ENCODE data around the gene TNFRSF8.

The TNFRSF8 gene

DNA sequence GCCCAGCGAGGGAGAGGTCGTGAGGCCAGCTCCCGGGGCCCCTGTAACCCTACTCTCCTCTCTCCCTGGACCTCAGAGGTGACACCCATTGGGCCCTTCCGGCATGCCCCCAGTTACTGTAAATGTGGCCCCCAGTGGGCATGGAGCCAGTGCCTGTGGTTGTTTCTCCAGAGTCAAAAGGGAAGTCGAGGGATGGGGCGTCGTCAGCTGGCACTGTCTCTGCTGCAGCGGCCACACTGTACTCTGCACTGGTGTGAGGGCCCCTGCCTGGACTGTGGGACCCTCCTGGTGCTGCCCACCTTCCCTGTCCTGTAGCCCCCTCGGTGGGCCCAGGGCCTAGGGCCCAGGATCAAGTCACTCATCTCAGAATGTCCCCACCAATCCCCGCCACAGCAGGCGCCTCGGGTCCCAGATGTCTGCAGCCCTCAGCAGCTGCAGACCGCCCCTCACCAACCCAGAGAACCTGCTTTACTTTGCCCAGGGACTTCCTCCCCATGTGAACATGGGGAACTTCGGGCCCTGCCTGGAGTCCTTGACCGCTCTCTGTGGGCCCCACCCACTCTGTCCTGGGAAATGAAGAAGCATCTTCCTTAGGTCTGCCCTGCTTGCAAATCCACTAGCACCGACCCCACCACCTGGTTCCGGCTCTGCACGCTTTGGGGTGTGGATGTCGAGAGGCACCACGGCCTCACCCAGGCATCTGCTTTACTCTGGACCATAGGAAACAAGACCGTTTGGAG is 80.0 kb downstream of the TNFRSF8 start:
- no peak for DNase-seq (ENCODE audit: low read depth)

DNA sequence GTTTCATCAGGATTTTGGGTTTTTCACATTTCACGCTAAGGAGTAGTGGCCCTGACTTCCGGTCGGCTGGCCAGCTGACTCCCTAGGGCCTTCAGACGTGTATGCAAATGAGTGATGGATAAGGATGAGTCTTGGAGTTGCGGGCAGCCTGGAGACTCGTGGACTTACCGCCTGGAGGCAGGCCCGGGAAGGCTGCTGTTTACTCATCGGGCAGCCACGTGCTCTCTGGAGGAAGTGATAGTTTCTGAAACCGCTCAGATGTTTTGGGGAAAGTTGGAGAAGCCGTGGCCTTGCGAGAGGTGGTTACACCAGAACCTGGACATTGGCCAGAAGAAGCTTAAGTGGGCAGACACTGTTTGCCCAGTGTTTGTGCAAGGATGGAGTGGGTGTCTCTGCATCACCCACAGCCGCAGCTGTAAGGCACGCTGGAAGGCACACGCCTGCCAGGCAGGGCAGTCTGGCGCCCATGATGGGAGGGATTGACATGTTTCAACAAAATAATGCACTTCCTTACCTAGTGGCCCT is 80.6 kb downstream of the TNFRSF8 start:
- no peak for DNase-seq (ENCODE audit: low read depth)

DNA sequence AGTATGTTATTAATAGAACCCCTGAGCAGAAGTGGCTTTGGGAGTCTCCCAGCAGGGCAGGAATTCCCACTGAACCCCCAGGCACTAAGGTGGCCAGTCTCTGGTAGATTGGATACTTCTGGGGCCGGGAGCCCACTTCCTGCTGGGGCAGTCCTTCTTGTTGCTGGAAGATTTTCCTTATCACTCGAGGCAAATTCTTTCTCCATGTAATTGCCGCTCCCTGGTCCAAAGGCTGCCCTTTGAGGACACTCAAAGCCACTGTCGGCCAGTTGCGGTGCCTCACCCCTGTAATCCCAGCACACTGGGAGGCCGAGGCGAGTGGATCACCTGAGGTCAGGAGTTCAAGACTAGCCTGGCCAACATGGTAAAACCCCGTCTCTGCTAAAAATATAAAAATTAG is 81.1 kb downstream of the TNFRSF8 start:
- no peak for DNase-seq (ENCODE audit: low read depth)

DNA sequence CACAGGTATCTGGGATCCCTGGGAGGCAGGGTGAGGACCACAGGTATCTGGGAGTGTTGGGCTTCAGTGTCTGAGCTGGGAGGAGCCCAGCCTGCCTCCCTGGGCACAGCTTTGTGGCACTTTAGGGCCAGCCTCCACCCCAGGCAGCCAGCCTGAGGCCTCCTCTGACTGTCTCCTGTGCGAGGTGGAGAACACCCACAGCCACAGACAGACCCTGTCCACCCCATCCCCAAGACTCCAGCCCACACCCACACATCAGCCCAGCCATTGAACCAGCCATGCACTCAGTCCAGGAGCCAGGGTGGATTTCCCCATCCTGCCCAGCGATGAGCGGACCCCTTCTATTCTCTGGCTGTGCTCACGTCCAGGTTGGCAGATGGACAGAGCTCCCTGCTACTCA is 81.9 kb downstream of the TNFRSF8 start:
- DNase-seq (ENCODE audit: low read depth), result no peak

DNA sequence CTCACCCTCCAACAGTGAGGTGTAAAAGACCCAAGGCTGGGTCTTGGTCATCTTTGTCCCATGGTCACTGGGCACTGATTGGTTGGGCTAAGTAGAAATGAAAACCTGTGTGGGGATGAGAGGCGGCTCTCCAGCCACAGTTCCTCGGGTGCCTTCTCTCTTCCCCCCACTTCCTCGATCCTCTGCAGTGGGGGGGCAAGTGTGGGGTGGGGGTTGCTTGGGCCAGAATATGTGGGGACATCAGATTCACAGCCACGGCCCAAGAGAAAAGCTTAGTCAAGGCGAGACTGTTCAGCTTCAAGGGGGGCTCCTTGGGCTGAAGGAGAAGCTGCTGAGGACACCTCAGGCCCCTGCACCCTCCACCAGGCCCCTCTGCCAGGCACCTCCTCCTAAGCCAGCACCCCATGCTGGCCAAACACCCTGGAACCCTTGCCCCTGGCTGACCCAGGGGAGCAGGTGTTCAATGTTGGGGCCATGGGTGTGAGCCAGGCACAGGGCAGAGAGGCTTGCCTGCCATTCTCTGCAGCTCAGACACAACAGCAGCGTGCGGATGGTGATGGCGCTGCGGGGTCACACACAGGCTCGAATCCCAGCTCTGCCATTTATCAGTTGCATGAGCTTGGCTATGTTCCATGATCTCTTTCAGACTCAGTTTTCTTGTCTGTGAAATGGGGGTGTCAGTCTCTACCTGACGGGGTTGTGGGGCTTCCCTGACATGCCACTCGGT is 82.7 kb downstream of the TNFRSF8 start:
- DNase-seq (ENCODE audit: low read depth), result no peak

DNA sequence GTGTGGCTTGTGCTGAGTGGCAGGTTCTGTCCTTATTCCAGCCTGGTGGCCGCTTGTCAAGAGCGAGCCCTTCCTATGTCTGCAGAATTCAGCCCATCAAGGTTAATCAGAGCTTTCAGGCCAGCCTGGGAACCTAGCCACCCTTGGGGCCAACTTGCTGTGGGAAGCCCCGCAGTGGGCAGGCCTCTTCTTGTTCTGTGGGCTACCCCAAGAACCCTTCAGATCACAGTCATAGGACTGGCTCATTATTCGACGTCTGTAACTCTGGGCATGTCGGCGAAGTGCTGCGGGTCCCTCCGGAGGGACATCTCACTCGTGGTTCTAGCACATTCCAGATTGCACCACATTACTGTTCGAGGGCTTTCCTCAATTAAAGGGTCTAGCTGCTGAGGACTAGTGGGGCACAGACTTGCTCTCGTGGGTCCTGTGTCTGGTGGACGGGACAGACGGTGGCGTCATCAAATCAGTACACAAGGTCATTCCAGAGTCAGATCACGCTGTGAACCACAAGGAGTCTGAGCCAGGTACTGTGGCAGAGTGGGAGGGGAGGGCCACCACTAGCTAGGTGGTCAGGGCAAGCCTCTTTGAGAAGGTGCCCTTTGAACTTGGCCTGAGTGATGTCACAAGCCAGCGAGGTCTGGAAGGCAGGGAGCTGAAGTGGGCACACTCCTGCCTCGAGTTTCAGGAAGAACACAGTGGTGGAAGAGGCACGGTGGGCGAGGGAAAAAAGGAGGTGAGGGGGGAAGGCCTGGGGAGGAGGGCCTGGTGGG is 83.4 kb downstream of the TNFRSF8 start:
- no peak for DNase-seq (ENCODE audit: low read depth)

DNA sequence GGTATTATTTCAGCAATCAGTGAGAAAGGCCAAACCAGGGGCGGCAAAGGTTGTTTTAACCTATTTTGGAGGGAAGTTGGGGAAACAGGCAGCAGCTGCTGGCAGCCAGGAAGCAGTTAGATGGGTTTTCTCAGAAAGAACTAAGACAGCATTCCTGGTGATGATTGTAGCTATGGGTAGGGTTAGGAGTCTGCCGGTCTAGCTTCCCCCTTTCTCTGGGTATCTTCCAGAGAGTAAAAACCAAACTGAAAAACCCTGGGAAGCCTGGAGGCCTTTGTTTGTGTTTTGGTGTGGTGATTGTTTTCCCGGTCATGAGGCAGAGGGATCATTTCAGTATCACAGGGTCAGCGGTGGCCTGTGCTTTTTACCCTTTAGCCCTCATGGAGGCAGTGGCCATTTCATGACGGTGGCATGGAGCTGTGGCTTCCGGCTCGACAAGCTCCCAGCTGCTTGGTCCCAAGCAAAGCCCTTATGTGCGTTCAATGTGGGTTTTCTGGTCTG is 84.1 kb downstream of the TNFRSF8 start:
- no peak for DNase-seq (ENCODE audit: low read depth)

DNA sequence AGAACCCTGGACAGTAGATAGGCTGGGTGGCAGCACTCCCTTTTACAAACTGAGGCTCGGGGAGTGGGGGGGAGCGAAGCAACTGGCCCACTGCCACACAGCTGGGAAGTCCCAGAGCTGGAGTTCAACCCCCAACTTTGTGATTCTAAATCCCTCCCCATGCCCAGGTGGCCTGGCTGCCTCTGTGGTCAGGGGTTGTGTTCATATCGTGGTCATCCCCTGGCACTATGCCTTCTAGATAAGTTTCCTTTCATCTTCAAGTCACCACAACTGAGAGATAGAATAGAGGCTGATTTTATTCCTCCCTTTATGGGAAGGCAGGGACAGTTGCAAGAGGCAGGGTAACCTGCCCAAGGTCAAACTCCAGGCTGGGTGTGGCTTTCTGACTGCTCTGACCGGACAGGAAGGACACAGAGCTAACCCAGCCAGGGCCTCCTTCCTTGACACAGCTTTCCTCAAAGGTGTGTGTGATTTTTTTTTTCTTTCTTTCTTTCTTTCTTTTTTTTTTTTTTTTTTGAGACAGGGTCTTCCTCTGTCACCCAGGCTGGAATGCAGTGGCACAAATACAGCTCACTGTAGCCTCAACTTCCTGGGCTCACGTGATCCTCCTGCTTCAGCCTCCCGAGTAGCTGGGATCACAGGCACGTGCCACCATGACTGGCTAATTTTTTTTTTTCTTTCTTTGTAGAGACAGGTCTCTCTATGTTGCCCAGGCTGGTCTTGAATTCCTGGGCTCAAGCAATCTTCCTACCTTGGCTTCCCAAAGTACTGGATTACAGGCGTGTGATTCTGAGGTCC is 85.3 kb downstream of the TNFRSF8 start:
- DNase-seq (ENCODE audit: low read depth), result no peak

DNA sequence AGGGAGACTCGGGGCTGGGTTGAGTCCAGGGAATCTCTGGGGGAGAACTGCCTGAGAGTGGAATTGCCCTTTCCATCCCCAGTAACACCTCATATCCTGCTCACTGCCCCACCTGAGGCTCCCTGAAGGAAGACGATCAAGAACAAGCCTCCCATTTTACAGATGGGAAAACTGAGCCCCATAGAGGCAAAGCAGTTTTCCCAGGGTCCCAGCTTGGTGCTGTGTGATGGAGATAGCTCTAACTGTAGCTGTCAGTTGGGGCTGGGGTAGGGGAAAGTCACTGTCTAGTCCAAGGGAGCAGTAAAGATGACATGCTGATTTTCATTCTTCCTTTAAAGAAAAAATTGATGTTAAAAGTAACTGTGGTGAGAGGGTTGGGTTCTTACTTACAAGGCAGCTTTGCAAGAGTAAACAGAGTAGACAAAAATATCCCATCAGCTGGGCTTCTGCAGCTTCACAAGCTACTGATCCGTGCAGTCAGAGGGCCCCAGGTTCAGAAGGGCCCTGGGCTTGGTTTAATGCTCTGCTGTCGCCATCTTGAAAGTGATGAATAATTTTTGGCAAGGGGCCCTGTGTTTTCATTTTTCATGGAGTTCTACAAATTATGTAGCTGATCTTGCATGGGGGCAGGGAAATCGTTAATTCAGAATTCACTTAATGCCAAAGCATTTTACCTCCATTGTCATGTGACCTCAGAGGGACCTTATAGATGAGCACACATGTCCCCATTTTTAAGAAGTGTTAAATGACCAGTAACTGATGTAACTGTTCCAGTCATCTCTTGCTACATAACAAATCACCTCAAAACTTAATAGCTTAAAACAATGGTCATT is 86.1 kb downstream of the TNFRSF8 start:
- no peak for DNase-seq (ENCODE audit: low read depth)

DNA sequence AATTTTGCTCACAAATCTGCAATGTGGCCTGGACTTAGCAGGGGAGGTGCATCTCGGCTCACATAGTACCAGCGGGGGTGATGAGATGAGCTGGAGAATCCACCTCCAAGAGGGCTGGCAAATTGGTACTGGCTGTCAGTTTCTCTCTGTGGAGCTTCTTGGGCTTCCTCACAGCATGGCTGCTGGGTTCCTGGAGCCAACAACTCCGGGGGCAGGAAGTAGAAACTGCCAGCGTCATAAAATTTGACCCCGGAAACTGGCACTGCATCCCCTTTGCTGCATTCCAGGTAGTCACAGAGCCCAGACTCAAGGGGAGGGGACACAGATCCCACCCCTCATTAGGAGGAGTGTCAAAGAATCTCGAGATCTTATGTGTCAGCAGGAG is 86.7 kb downstream of the TNFRSF8 start:
- no peak for DNase-seq (ENCODE audit: low read depth)

DNA sequence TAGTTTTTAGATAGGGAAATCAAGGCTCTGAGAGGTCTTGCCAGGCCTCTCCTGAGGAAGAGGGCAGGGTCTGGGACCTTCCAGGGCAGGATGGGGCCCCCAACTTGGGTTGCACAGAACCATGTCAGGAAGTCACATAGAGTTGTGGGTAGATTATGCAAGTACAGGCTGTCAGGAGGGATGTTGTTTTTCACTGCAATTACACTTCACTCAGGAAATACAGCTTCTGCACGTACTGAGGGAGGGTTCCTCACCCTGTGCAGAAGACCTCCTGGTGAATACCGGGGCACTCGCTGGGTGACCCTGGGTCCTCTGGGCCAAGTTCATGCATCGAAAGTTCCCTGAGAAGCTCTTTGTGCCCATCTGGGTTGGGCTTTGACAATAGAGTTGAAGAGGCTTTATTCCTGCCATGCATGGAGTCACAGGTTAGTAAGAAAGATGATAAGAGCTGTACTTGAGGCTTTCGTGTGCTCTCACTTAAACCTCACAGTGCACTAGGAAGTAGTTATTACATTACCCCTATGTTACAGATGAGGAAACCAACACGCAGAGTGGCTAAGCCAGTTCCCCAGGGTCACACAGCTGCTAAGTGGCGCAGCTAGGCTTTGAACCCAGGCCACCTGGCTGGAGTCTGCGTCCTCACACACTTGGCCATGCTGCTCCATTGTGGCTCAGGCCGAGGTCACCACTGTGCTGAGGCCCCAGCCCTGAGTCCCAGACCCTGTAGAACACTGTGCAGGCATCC is 87.5 kb downstream of the TNFRSF8 start:
- no peak for DNase-seq (ENCODE audit: low read depth)

DNA sequence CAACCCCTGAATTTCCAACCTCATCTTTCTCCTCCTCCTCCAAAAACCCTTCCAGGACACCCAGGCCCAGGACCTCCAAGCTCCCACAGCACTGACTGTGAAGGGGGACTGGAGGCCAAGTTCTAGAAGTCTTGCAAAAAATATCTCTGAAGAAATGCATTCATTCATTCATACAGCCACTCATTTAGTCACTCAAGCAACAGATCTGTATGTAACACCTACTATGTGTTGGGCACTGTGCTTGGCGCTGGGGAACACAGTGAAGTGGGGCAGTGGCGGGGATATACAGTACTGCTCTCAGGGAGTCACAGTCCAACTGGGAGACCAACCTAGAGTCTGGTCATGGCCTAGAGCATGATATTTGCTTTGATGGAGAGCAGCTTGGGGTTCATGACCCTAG is 88.4 kb downstream of the TNFRSF8 start:
- DNase-seq (ENCODE audit: low read depth), result no peak

DNA sequence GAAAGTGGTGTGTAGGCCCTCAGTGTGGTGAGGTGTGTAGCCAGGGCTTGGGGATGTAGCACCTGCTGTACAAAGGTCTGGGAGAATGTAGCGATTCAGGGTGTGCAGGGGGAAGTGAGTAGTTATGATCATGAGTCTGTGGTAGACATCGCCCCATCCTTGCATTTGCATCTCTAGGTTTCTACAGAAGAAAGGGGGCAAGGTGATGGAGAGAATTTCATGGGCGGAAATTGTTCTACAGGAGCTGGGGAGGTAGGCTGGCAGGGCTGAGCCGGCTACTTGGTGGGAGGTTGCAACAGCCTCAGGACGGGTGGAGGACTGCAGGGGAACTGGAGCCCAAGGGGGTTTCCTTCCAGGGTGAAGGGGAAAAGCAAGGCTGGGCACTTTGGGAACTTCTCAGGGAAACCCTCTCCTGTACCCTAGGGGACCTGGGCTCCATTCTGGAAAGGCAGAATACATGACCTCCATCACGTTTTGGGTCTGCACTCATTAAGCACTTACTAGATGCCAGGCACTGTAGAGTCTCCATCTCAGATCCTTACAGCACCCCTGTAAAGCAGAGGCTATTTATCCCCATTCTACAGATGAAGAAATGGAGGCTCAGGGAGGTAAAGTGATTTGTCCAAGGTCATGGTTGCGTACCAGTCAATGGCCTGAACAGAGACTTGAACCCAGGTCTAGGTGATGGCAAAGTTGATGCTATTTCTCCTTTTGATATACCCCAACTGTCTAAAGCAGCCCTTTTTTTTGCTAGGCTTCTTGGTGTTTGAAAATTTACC is 89.2 kb downstream of the TNFRSF8 start:
- no peak for DNase-seq (ENCODE audit: low read depth)

DNA sequence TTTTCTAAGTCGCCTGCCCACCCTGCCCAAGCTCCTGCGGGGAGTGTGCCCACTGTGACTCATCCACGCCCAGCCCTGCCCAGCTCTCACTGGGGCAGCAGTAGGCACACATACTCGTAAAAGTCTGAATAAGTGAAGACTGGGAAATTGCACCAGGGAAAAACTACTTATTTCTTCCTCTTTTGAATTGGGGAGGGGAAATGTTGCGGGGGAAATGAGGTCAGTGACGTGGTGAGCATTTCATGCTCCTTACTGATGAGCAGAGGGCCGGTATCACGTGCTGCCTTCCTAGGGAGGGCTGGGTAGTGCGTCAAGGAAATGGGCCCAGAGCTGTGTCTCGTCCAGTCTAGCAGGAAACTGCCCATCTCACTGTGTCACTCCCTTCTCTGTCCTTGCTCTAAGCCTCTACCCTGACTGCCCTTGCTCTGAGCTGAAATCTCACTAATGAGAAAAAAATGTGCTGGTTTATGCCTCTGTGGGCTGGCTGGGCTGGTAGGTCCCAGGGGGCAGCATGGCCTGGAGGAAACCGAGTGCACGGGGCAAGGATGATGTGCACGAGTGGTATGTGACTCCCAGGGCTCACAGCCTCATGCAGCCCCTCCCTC is 90.2 kb downstream of the TNFRSF8 start:
- DNase-seq (ENCODE audit: low read depth), result no peak

DNA sequence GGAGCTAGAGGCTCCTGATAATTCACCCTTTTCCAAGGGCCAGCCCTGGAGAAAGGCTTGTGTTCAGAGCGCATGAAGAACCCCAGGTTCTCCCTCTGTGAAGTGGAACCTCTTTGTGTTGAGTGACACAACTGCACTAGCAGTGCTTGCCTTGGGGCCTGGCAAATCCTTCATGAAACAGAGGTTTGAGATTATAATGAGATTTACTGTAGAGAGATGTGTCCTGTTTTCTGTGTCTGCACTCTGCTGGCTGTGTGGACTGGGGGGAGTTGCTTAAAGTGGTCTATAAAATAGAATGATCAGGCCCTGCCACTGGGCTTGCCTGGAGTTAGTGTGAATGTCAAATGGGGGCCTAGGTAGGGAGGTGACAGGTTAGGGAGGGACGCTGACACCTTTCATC is 92.2 kb downstream of the TNFRSF8 start:
- DNase-seq (ENCODE audit: low read depth), result no peak

DNA sequence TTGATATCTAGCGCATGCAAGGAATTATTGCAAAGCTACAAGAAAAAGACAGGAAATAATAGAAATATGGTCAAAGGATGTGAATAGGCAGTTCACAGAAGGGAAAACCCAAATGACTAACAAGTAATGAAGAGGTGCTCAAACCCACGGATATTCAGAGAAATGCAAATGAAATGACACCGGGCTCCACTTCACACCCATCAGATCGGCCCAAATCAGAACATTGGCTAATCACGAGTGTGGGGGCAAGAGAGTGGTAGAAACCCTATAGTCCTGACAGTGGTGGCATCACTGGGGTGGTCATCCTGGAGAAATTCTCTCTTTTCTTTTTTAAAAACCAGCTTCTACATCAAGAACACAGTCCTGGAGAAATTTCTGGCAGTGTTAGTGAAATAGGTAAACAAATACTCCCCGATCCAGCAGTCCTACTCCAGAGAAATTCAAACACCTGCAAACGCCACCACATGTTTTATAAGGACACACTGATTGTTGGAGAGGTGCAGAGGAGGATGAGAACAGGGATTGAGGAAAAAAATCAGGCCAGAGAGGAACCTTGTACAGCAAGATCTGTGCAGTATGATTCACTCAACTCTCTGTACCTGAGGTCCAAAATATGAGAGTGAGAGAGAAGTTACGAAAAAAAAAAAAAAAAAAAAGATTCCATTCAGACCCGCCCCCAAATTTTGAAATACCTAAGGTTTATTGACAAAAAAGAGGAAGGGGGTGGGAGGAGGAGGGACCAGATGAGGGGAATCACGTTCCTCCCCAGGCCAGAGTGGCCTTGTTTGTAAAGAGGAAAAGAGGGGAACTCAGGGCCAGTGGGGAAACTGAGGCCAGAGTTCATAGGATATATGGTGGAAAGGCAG is 94.5 kb downstream of the TNFRSF8 start:
- DNase-seq (ENCODE audit: low read depth), result no peak

DNA sequence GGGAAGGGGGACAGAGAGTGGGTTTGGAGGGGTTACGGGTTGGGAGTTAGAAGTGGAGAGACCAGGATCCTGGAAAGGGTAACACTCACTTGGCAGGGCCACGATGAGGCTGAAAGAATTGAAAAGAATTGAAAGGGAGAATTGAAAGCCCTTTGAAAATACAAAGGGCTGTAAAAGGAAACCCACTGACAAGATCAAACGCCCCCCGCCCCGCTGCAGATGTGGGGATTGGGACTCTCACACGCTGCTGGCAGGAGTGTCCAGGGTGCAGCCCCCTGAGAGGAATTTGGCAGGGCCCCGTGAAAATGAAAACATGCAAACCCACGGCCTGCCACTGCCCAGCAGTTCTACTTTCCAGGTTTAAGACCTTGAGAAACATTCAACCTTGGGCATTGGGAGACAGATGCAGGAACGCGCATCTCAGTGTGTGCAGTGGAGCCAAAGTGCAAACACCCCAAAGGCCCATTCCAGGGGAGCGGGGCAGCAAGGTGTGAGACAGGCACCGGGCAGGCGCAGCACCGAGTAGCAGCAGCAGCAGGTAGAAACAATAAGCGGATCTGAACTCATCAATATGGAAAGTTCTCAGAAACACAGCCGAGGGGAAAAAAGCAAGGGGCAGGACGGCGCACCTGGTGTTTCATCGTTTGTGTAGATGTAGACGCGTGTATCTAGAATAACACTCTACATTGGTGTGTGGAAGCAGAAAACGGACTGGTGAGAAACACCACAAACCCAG is 95.4 kb downstream of the TNFRSF8 start:
- no peak for DNase-seq (ENCODE audit: low read depth)

All from activated T-helper 9 cell treated with anti-CD3 and anti-CD28 coated beads, Interleukin-2, amount 50 U/mL, for 16 hours (primary cell).